Activated CD4-positive, alpha-beta T cell treated with anti-CD3 and anti-CD28 coated beads for 1 hour (primary cell): ENCODE data around the gene TCF7L2.

ENCODE experiments used
- DNase-seq: peaks from one replicate; pipeline ENCODE4 v3.0.0-alpha.2; 2020

Gene TCF7L2

GRCh38 chr10:113025487-113025886, 75.4 kb downstream of the TCF7L2 start:
- DNase-seq: no peak

- no peak for DNase-seq
Measured at GRCh38 chr10:113026679-113027078, 76.6 kb downstream of the TCF7L2 start.

- no peak for DNase-seq
Measured at GRCh38 chr10:113027230-113027573, 77.2 kb downstream of the TCF7L2 start.

GRCh38 chr10:113027574-113028455, 77.8 kb downstream of the TCF7L2 start:
- DNase-seq: no peak

- no peak for DNase-seq
Measured at GRCh38 chr10:113028456-113029440, 78.7 kb downstream of the TCF7L2 start.

GRCh38 chr10:113030453-113030852, 80.4 kb downstream of the TCF7L2 start:
- no peak for DNase-seq

- no peak for DNase-seq
Measured at GRCh38 chr10:113031147-113031546, 81.1 kb downstream of the TCF7L2 start.

- DNase-seq: no peak
Measured at GRCh38 chr10:113033991-113034390, 83.9 kb downstream of the TCF7L2 start.

- no peak for DNase-seq
Measured at GRCh38 chr10:113035732-113036312, 85.8 kb downstream of the TCF7L2 start.

GRCh38 chr10:113036619-113037018, 86.6 kb downstream of the TCF7L2 start:
- DNase-seq: no peak

- no peak for DNase-seq
Measured at GRCh38 chr10:113037218-113037617, 87.2 kb downstream of the TCF7L2 start.

GRCh38 chr10:113038183-113038582, 88.1 kb downstream of the TCF7L2 start:
- no peak for DNase-seq

- DNase-seq: no peak
Measured at GRCh38 chr10:113038985-113039384, 88.9 kb downstream of the TCF7L2 start.

- no peak for DNase-seq
Measured at GRCh38 chr10:113041324-113041723, 91.3 kb downstream of the TCF7L2 start.

GRCh38 chr10:113041841-113042750, 92.0 kb downstream of the TCF7L2 start:
- DNase-seq: no peak

GRCh38 chr10:113042868-113043267, 92.8 kb downstream of the TCF7L2 start:
- DNase-seq: no peak

- DNase-seq: no peak
Measured at GRCh38 chr10:113044016-113044755, 94.1 kb downstream of the TCF7L2 start.

GRCh38 chr10:113045147-113046055, 95.4 kb downstream of the TCF7L2 start:
- no peak for DNase-seq

GRCh38 chr10:113047151-113047550, 97.1 kb downstream of the TCF7L2 start:
- DNase-seq: no peak

- DNase-seq: no peak
Measured at GRCh38 chr10:113047605-113047962, 97.5 kb downstream of the TCF7L2 start.
